ENCODE measurements around the gene IL22RA1. TPM values are rescaled to one million over a fixed set of nuclear protein-coding genes. Genes with fewer than 3 reads are reported as not detected.

IL22RA1 gene
- total and polyA plus RNA-seq, 2 experiments from 2014 or later, result not detected

DNA sequence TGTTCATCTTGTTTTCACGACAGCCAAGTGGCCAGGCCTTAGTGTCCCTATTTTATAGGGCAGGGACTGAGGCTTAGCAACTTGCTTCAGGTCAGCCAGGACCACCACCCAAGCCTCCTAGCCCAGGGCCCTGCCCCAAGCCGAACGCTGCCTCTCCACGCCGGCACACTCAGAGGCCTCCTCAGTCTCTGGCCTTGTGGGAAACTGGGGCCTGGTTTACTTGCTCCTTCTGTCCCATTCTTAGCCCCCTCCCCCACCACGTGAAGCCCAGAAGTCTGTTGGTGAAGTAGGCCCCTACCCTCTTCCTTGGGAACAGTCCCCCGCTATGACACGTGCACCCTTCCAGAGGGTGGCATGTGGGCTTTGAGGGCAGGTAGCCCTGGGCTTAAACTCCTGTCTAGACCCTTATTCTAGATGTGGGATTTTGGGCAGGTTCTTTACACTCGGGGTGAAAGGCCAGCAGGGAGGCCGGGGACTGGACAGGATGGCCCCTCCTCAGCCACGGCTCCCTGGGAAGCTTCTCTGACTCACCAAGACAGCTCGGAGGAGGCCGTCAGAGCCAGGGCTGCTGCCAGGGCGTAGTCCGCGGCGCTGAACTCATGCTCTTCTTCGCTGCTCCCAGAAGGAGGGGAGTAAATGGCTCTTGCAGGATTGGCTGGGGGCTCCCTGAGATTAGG lies 35.3 kb downstream of the IL22RA1 start:
- H3K4me1 ChIP-seq (ENCODE audit: low read depth), result peaks cover 8% of the 10 kb centered on the region
- peak in 1 of 2 donors; percentile 68 for DNase-seq (ENCODE audit: low read depth in 1 of 2, low spot score in 1 of 2)
- H3K36me3 ChIP-seq, result no peaks in the 10 kb centered on the region
- H3K9me3 ChIP-seq (ENCODE audit: low read depth), result no peaks in the 10 kb centered on the region
- no peaks in the 10 kb centered on the region for H3K27me3 ChIP-seq
- TF ChIP-seq, protein P1, sequence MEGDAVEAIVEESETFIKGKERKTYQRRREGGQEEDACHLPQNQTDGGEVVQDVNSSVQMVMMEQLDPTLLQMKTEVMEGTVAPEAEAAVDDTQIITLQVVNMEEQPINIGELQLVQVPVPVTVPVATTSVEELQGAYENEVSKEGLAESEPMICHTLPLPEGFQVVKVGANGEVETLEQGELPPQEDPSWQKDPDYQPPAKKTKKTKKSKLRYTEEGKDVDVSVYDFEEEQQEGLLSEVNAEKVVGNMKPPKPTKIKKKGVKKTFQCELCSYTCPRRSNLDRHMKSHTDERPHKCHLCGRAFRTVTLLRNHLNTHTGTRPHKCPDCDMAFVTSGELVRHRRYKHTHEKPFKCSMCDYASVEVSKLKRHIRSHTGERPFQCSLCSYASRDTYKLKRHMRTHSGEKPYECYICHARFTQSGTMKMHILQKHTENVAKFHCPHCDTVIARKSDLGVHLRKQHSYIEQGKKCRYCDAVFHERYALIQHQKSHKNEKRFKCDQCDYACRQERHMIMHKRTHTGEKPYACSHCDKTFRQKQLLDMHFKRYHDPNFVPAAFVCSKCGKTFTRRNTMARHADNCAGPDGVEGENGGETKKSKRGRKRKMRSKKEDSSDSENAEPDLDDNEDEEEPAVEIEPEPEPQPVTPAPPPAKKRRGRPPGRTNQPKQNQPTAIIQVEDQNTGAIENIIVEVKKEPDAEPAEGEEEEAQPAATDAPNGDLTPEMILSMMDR (IDR thresholded peaks at IDR 0.05; ENCODE audit: low read depth, low read length), result no peak
- H3K27ac ChIP-seq, result no peak overlapping the region
- no peak overlapping the region for H3K4me3 ChIP-seq

DNA sequence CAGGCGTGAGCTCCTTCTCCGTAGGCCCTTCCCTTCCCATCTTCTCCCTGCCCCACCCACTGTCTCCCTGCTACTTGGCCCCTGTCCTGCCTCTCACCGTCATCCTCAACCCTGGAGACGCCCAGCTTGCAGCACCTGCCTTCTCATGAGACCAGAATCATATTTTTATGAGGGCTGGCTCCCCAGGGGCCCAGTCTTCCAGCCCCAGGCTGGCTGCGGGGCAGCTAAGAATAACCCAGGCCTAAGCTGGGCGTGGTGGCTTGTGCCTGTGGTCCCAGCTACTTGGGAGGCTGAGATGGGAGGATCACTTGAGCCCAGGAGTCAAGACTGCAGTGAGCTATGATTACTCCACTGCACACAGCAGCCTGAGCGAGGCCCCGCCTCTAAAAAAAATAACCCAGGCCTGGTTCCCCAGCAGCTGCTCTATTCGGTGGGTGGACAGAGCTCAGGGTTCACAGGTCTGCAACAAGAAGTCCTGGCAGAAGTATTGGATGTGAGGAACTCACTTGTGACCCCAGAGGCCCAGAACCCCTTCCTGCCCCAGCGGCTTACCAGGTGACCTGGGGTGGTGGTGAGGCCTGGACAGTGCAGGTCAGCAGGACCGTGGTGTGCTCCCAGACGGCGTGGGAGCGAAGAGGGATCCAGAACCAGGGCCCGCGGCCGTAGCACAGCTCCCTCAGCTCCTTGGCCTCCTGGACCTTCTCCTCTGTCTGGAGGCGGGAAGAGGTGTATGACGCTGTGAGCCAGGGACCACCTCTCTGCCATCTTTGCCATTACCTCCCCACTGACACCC lies 37.4 kb downstream of the IL22RA1 start:
- Histone ChIP-seq H3K4me1 (ENCODE audit: low read depth) (no peaks in the 10 kb centered on the region), H3K4me3 (no peak overlapping the region), H3K36me3 (no peaks in the 10 kb centered on the region), H3K9me3 (ENCODE audit: low read depth) (no peaks in the 10 kb centered on the region), H3K27me3 (no peaks in the 10 kb centered on the region), H3K27ac (no peak overlapping the region)
- TF ChIP-seq, protein P1 (IDR thresholded peaks at IDR 0.05; ENCODE audit: low read depth, low read length), result no peak
- no peak for DNase-seq (ENCODE audit: low read depth in 1 of 2, low spot score in 1 of 2)

DNA sequence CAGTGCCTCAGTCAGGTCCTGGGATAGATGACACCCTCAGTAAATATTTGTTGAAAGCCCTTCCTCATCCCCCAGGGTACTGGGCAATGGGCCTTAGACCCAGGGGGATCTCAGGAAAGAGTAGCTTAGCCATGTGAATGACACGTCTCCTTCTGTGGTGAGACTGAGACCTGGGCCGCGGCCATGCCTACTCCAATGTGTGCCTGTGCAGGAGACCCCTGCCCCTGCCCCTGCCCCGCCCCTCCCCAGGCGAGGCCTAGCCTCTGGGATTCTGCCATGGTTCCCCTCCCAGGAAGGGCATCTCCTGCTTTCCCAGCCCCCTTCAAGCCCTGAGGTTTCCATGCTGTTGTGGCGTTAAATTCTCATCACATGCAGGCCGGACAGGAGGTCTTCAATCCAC lies 38.1 kb downstream of the IL22RA1 start:
- no peak overlapping the region for H3K4me3 ChIP-seq
- H3K4me1 ChIP-seq (ENCODE audit: low read depth), result no peaks in the 10 kb centered on the region
- H3K36me3 ChIP-seq, result no peaks in the 10 kb centered on the region
- TF ChIP-seq, protein P1 (IDR thresholded peaks at IDR 0.05; ENCODE audit: low read depth, low read length), result no peak
- H3K27ac ChIP-seq, result no peak overlapping the region
- H3K9me3 ChIP-seq (ENCODE audit: low read depth), result no peaks in the 10 kb centered on the region
- no peaks in the 10 kb centered on the region for H3K27me3 ChIP-seq
- DNase-seq (ENCODE audit: low read depth in 1 of 2, low spot score in 1 of 2), result no peak

DNA sequence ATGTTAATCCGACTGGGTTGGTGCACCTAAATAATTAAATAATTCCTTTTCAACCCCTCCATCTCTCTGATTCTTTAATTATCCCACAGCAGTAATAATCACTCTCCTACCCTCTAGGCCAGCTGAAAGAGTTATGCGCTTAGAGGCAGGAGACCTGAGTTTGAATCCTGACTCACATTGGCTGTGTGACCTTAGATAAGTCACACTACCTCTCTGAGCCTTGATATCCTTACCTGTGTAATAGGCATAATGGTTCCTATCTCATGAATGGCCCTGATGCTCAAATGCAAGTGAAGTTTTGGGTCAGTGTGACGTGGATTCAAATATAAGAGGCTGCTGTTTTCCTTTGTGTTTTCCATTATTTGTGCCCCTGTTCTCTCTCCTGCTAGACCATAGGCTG lies 39.1 kb downstream of the IL22RA1 start:
- DNase-seq (ENCODE audit: low read depth in 1 of 2, low spot score in 1 of 2), result no peak
- TF ChIP-seq, protein P1 (IDR thresholded peaks at IDR 0.05; ENCODE audit: low read depth, low read length), result no peak
- H3K4me3 ChIP-seq, result no peak overlapping the region
- no peak overlapping the region for H3K27ac ChIP-seq
- H3K4me1 ChIP-seq (ENCODE audit: low read depth), result no peaks in the 10 kb centered on the region
- no peaks in the 10 kb centered on the region for H3K9me3 ChIP-seq (ENCODE audit: low read depth)
- H3K27me3 ChIP-seq, result no peaks in the 10 kb centered on the region
- no peaks in the 10 kb centered on the region for H3K36me3 ChIP-seq

DNA sequence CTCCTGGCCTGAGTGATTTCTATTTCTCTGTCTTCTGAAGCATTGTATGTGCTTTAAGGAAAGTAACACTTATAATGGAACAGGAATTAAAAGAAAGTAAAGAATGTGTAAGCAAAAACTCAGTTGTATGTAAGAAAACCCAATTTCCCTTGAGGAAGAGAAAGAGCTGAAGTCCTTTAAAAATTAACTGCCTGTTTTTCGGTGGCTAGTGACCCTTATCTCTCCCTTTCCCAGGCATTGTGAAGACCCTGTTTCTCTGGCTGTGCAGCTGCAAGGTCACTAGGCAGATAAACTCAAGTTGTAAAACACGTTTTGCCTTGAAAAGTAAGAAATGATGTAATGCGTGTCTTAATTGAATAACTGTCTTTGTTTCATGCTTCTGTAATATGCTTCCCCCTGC lies 39.5 kb downstream of the IL22RA1 start:
- Histone ChIP-seq H3K4me3 (no peak overlapping the region), H3K27ac (no peak overlapping the region), H3K4me1 (ENCODE audit: low read depth) (peaks cover 4% of the 10 kb centered on the region)

More for the DNA sequence above, 39.5 kb downstream of the IL22RA1 start:
- DNase-seq (ENCODE audit: low read depth in 1 of 2, low spot score in 1 of 2), result no peak
- TF ChIP-seq, protein P1 (IDR thresholded peaks at IDR 0.05; ENCODE audit: low read depth, low read length), result no peak
- Histone ChIP-seq H3K9me3 (ENCODE audit: low read depth) (no peaks in the 10 kb centered on the region), H3K27me3 (no peaks in the 10 kb centered on the region), H3K36me3 (no peaks in the 10 kb centered on the region)
